Measurements from ENCODE around the gene E2F4. TPM values are rescaled to one million over a fixed set of nuclear protein-coding genes. Genes with fewer than 3 reads are reported as not detected.

Gene E2F4
- total and polyA plus RNA-seq, 9 of the 15 experiments (the other 6 are each of a cell fraction or from before 2014, with no cell fraction given): 9.7 to 139 (median 106) TPM

DNA sequence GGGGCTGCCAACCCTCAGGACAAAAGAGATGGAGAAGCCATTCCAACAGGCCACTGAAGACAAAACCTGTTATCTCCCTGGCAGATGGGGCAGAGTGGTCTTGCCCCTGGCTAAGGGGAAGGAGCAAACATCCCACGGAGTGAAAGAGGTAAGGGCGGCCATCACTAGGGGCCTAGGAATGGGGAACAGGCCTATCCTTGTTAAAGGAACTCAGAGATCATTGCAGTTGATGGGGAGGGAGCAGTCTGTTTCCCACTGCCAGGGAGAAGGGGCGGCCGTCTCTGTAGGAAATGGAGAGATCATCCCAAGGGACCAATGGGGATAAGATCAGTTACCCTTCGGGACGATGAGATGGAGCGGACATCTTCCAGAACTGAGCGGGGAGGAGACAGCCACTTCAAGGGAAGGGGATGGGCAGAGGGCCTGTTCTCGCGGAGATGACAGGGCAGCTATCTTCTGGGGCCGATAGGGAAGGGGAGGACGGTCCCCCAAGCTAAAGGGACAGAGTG is 34.4 kb downstream of the E2F4 start (continued):
- TF ChIP-seq ZNF695 (CRISPR knock-in tag; IDR thresholded peaks at IDR 0.05) (no peak), OTX1 (CRISPR knock-in tag; IDR thresholded peaks at IDR 0.05) (peak; percentile 46; the same call in 1 of the 2 replicates), NFYB (IDR thresholded peaks at IDR 0.05; ENCODE audit: extremely low read depth, insufficient read length) (no peak), SNIP1 (IDR thresholded peaks at IDR 0.05; ENCODE audit: low read depth) (no peak), SMARCE1 (IDR thresholded peaks at IDR 0.05) (peak; percentile 47; the same call in 1 of the 2 replicates), MEF2A (IDR thresholded peaks at IDR 0.05; ENCODE audit: control insufficient read depth, low read depth, low read length) (no peak), RBM15 (IDR thresholded peaks at IDR 0.05; ENCODE audit: insufficient read depth, low read length) (no peak), FOXA3 (CRISPR knock-in tag; conservative IDR thresholded peaks at IDR 0.05 in 1 of 2, IDR thresholded peaks at IDR 0.05 in 1 of 2) (peak in 1 of 2 experiments; percentile 60; a peak in 1 of 4 replicates), SUPT5H (IDR thresholded peaks at IDR 0.05) (0 out of 2 replicates have a peak, but pooled peaks have one; percentile 5), HCFC1 (IDR thresholded peaks at IDR 0.05; ENCODE audit: low read depth, low read length) (no peak), SPI1 (IDR thresholded peaks at IDR 0.05; ENCODE audit: borderline replicate concordance, low read depth, low read length) (0 out of 2 replicates have a peak, but pooled peaks have one; percentile 11), RNF2 (IDR thresholded peaks at IDR 0.05) (no peak), HLTF (IDR thresholded peaks at IDR 0.05) (0 out of 2 replicates have a peak, but pooled peaks have one; percentile 58)
- TF ChIP-seq, protein P1, sequence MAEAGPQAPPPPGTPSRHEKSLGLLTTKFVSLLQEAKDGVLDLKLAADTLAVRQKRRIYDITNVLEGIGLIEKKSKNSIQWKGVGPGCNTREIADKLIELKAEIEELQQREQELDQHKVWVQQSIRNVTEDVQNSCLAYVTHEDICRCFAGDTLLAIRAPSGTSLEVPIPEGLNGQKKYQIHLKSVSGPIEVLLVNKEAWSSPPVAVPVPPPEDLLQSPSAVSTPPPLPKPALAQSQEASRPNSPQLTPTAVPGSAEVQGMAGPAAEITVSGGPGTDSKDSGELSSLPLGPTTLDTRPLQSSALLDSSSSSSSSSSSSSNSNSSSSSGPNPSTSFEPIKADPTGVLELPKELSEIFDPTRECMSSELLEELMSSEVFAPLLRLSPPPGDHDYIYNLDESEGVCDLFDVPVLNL (CRISPR knock-in tag; IDR thresholded peaks at IDR 0.05; ENCODE audit: low read depth): 0 out of 2 replicates have a peak, but pooled peaks have one; percentile 19
- TF ChIP-seq, protein P2, sequence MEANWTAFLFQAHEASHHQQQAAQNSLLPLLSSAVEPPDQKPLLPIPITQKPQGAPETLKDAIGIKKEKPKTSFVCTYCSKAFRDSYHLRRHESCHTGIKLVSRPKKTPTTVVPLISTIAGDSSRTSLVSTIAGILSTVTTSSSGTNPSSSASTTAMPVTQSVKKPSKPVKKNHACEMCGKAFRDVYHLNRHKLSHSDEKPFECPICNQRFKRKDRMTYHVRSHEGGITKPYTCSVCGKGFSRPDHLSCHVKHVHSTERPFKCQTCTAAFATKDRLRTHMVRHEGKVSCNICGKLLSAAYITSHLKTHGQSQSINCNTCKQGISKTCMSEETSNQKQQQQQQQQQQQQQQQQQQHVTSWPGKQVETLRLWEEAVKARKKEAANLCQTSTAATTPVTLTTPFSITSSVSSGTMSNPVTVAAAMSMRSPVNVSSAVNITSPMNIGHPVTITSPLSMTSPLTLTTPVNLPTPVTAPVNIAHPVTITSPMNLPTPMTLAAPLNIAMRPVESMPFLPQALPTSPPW (CRISPR knock-in tag; IDR thresholded peaks at IDR 0.05): no peak
- TF ChIP-seq, protein P3, sequence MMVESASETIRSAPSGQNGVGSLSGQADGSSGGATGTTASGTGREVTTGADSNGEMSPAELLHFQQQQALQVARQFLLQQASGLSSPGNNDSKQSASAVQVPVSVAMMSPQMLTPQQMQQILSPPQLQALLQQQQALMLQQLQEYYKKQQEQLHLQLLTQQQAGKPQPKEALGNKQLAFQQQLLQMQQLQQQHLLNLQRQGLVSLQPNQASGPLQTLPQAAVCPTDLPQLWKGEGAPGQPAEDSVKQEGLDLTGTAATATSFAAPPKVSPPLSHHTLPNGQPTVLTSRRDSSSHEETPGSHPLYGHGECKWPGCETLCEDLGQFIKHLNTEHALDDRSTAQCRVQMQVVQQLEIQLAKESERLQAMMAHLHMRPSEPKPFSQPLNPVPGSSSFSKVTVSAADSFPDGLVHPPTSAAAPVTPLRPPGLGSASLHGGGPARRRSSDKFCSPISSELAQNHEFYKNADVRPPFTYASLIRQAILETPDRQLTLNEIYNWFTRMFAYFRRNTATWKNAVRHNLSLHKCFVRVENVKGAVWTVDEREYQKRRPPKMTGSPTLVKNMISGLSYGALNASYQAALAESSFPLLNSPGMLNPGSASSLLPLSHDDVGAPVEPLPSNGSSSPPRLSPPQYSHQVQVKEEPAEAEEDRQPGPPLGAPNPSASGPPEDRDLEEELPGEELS (CRISPR knock-in tag; IDR thresholded peaks at IDR 0.05; ENCODE audit: borderline replicate concordance): peak; percentile 34; the same call in 1 of the 2 replicates
- TF ChIP-seq, protein P4, sequence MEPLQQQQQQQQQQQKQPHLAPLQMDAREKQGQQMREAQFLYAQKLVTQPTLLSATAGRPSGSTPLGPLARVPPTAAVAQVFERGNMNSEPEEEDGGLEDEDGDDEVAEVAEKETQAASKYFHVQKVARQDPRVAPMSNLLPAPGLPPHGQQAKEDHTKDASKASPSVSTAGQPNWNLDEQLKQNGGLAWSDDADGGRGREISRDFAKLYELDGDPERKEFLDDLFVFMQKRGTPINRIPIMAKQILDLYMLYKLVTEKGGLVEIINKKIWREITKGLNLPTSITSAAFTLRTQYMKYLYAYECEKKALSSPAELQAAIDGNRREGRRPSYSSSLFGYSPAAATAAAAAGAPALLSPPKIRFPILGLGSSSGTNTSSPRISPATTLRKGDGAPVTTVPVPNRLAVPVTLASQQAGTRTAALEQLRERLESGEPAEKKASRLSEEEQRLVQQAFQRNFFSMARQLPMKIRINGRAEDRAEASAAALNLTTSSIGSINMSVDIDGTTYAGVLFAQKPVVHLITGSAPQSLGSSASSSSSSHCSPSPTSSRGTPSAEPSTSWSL (CRISPR knock-in tag; IDR thresholded peaks at IDR 0.05; ENCODE audit: borderline replicate concordance): 0 out of 2 replicates have a peak, but pooled peaks have one; percentile 54
- TF ChIP-seq, protein P5, sequence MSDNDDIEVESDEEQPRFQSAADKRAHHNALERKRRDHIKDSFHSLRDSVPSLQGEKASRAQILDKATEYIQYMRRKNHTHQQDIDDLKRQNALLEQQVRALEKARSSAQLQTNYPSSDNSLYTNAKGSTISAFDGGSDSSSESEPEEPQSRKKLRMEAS (CRISPR knock-in tag; IDR thresholded peaks at IDR 0.05): no peak
- TF ChIP-seq, protein P6, sequence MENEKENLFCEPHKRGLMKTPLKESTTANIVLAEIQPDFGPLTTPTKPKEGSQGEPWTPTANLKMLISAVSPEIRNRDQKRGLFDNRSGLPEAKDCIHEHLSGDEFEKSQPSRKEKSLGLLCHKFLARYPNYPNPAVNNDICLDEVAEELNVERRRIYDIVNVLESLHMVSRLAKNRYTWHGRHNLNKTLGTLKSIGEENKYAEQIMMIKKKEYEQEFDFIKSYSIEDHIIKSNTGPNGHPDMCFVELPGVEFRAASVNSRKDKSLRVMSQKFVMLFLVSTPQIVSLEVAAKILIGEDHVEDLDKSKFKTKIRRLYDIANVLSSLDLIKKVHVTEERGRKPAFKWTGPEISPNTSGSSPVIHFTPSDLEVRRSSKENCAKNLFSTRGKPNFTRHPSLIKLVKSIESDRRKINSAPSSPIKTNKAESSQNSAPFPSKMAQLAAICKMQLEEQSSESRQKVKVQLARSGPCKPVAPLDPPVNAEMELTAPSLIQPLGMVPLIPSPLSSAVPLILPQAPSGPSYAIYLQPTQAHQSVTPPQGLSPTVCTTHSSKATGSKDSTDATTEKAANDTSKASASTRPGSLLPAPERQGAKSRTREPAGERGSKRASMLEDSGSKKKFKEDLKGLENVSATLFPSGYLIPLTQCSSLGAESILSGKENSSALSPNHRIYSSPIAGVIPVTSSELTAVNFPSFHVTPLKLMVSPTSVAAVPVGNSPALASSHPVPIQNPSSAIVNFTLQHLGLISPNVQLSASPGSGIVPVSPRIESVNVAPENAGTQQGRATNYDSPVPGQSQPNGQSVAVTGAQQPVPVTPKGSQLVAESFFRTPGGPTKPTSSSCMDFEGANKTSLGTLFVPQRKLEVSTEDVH (IDR thresholded peaks at IDR 0.05; ENCODE audit: low read depth, partially characterized antibody): no peak
